ENCODE measurements around the gene CAPN13.

CAPN13 gene

DNA sequence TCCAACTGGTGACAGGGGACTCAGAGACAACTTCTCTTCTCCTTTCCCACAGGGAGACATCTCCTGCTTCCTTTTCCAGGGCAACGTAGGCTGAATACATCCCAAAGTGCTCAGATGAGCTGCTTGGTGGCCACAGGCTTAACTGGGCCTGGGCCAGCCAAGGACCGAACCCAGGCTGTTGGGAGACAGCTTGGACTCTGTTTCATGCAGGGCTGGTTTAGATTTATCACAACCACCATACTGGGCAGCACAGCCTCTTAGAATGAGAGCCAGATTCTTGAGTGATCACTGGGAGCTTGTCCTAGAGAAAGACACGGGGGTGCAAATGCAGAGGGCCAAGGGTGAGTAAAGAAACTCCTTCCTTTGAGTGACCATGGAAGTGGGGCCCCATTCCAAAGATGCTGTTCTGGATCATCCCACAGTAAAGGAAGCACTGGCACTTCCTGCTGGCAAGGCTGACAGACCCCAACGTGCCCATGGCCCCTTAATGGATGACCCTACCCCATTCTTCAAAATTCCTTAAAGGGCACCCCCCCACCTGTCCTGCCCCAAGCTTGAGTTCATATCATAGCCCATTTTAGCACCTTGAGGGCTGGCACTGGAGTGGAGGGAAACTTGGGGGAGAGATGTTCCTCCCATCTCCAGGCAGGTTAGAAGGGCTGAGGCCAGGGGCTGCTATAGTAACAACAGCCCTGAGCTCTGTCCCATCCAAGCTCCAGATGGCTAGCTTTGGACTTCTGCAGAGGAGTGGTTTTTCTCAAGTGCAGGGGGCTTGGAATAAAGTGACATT lies 84.1 kb downstream of the CAPN13 start:
- DNase-seq, result no peak

DNA sequence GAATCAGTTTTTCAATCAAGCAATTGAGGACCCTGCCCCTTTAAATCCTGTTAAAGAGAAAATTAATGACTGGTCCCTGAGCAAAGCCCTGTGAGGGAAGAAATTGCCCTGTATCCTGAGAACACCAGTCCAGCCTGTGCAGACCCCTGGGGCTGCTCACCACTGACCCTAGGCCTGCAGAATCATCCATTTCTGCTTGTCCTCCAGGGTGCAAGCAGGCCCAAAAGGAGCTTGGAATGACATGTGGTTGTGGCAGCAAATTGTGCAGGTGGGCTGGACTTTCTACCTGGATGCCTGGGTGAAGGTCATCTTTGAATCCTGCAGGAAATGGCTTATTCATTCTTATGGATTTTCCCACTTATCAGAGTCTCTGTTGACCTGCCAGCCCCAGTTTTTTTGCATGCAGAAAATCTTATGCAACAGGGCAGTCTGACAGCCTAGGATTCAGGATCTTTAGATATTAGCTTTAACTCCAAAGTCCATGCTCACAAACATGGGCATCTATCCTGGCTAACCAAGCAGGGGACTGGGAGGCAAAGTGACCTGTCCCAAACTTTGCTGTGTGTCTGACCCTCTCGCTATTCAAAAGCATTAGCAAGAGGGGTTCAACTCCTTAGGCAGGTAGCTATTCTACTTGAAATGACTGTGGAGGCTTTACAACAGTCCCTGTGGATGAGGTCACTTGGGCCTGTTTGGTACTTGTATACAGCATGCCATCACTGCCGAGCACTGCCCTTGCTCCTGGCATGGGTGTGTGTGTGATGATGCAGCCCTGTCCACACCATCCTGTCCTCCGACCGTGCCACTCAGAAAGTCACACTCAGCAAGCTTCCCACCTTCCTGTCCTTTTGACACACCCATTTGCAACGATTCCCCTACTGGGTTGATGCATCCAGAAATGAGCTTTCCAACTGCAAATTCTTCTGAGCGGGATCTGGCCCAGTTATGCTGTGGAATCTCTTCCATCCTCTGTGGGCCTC lies 85.3 kb downstream of the CAPN13 start:
- DNase-seq, result no peak

DNA sequence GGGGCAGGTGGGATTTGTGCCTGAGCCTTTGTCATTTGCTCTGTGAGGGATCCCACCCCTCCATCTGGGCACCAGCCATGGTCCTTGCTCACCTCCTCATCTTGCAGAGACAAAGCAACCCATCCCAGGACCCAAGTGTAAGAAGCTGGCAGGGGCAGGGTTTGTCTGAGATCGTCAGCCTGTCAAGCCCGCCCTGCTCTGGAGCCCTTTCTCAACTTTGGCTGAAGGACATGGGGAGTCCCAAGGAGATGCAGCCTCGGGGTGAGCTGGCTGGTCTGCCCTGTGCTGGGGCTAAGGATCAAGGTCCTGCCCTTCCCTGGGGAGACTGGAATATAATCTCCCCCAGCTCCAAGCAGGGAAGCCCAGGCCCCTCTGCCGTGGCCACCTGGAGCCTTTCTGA lies 86.0 kb downstream of the CAPN13 start:
- DNase-seq, result no peak

DNA sequence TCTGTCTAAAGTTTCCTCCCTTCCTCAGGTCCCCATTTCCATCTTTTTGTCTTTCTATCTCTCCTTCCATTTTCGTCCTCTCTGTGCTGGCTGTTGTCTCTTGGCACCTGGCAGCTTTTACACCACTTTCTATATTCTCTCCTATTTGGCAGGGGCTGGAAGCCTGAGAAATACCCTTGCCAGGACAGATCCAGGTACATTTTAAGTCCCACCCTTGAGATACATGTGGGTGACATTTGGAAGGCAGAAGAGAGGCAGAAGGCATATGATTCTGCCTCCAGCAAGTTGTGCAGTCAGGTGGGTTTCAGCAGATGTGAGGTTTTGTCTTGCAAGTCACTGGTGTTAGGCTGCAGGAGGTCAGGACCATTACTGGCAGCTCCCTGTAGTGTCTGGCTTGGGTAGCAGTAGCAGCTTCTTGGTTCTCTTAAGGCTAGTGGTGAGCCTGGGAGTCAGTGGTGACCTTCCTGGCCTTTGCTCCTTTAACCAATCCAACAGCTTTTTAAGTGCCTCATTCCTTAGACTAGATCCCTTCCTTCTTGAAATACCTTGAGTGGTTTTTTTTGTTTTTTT lies 90.1 kb downstream of the CAPN13 start:
- no peak for DNase-seq

DNA sequence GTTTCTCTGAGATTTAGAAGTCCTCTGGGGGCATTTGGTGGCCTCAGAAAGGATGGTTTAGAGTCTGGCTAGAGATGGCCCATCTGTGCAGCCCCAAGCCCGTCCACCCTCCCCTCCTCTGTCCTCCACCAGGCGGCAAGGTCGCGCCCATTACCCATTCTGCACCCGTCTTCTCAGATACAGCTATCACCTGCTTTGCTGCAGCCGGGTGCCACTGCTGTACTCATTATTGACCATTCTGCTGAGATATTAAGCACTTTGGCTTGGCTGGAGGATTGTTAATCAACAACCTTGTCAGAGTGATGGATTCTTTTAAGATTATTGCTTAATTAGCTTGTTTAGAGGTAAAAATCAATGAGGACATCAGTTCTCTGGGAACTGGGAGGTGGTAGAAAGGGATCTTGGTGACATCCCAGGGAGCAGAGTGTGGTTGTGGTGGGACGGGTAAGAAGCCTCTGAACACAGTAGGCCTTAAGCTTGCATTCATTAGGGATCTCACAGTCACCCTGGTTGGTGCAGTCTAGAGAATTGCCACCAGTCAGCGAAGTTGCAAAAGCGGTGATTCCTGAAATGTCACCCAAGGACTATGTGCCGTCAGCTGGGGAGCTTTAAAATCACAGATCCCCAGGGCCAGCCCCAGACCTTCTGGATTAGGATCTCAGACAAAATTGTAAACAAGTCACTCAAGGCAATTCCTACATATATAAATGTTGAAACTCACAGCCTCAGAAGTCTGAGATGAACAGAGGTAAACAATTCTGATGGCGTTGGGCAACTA lies 90.9 kb downstream of the CAPN13 start:
- no peak for DNase-seq

DNA sequence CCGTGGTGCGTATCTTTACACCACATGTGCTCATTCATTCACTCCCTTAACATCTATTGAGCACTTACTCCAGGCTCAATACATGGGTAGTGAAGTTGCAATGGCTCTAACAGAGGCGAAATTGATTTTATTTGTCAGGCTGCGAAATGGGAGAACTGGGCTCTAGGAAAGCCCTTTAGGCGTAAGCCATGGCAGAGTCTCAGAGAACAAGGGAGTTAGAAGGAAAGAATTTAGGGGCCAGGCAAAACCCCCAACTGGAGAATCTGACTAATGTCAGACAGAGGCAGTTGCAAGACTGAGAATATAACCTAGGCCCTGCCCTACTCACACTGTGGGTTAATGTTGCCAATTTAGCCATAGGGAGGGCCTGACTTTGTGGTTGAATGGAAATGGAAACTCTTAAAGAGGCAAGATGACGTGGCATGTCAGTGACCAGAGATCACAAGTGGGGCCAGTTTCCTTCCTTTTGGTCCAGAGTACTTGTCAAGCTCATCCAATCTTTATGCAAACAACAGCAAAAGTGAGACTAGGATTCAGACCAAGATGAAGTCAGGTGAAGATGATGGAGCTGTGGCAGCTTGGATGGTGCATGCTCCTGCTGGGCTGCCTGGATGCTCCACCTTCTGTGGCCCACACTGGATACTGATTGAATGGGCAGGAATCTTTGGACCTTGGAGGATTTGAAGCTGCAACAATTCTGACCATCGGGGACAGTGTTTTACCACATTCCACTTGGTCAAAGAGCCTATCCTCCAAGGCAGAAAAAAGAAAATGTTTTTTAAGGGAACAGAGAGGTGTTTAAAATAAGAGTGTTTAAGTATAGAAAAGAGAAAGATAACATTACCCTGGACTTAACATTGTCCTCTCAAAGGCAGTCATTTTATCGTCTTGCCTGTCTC lies 92.2 kb downstream of the CAPN13 start:
- DNase-seq, result no peak

DNA sequence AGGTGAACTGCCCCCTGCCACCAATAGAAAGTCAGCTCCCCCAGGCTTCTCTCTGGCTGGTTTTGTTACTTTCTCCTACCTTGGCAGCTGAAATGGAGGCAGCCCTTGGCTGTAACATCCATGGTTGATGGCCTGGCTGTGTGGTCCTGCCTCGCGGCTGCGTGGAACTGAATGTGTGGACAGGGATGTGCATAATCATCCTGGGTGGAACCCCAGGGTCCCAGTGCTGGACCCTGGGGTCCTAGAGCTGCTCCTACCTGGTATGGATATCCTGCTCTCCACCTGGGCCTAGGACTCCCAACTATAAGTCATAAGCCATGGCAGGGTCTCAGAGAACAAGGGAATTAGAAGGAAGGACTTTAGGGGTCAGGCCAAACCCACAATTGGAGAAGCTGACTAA lies 93.5 kb downstream of the CAPN13 start:
- DNase-seq, result no peak

DNA sequence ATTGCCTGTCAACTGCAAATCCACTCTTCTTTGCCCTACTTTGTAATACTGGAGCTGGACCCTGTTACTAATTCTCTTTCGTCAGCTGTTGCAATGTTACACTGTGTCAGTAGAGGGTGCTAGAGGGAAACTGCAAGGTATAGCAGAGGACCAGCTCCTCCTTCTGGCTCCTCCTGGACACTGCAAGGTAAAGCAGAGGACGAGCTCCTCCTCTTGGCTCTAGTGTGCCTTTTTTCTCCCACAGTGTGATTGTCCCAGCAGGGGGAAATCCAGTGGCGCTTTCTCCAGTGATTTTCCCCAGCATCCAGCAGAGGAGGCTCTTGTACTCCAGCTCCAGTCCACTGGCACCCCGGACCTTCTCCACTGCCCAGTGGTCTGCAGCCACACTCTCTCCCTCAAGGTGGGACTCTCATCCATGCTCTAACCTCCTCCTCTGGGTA lies 95.6 kb downstream of the CAPN13 start:
- peak; percentile 79 for DNase-seq

DNA sequence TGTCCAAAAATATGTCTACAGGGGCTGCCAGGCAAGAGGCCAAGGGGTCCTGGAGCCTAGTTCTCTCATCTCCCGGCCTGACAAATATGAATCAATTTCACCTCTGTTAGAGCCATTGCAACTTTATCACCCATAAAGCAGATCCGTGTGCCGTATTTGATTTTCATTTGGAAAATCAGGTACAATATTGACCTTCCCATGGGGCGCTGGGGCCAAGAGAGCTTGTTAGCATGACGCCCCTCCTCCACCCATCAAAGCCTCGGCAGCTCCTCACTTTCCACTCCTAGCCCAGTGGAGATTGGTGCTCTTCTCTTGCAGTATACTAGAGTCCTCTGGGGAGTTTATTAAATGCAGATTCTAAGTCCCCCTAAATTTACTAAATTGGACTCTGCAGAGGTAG lies 96.8 kb downstream of the CAPN13 start:
- DNase-seq, result no peak

DNA sequence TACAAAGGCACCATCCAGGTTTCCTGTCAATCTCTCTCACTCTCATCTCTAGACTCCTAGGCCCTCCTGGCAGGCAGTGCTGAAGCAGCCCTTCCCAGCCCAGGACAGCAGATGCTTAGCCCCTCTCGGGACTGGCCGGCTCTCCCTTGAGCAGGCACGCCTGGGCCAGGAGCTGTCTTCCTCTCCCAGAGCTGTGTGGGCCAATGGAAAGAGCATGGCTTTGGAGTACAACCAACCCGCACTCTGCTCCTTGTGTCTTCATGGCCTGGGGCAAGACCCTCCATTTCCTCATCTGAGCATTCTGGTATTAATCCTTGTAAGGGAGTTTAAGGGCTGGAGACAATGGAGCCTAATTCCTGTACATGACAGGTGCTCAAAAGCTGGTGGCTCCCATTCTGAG lies 97.2 kb downstream of the CAPN13 start:
- no peak for DNase-seq

DNA sequence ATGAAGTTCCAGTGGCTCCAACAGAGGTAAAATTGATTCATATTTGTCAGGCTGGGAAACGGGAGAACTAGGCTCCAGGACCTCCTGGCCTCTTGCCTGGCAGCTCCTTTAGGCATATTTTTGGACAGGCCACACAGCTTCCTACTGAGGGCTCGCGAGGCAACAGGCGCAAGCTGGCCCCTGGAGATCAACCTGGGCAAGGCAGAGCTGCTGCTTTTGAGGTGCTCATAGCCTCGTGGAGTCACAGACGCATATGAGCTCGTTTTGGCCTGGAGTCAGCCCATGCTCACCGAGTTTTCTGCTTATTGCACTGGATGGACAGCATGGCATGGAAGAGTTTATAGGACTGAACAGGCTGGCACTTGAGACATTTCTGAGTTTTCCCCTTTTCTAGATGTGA lies 97.7 kb downstream of the CAPN13 start:
- no peak for DNase-seq

DNA sequence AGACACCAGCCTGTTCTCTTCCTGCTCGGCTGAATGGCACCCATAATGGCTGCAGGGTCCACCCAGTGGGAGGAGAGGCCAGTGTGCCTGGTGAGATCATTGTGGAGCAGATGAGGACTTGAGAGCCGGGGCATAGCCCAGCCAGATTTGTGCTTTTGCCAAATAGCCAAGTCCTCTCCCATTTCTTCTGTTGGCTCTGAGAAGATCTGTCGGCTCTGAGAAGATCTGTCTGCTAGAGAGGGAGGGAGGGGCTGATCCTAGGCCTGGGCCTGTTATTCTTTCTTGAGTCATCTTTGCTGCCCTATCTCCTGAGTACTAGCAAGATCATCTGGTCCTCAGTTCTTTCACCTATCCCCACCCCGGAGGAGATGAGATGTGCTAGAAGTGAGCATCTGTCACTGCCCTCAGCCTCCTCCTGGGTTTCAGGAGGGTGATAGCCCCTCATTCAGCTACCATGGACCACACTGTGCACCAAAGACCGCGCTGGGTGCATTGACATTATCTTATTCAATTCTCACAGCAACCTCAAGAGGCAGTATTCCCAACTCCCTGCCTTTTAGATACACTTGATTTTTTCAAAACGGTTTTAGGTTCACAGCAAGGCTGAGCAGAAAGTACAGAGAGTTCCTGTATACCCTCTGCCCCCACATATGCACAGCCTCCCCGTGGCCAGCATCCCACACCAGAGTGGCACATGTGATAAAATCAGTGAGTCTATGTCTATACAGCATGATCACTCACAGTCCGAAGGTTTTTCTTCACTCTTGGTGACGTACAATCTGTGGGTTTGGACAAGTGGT lies 98.6 kb downstream of the CAPN13 start:
- DNase-seq, result no peak

DNA sequence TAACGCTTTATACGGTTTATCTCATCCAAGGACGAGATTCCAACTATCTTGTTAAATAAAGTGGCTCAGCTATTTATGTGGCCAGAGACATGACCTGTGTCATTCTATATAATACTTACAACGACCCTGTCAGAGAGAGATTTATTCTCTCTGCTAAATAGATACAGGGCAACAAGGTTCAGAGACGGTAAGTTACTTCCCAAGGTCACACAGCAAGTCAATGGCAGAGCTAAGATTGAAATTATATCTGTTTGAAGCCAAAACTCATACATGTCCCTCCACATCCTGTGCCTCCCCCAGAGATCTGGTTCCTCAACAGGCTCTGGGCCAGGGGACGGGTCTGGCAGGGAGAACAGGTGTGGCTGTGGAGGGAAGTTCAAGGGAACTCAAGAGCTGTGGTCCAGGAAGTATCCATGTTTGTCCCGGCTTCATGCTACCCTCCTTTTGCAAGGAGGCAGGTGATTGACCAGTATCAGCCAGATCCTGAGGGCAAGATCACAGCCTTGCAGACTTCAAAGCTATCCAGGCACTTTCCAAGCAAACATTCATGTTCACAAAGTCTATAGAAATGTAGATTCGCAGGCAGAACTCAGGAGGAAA lies 99.8 kb downstream of the CAPN13 start:
- no peak for DNase-seq

DNA sequence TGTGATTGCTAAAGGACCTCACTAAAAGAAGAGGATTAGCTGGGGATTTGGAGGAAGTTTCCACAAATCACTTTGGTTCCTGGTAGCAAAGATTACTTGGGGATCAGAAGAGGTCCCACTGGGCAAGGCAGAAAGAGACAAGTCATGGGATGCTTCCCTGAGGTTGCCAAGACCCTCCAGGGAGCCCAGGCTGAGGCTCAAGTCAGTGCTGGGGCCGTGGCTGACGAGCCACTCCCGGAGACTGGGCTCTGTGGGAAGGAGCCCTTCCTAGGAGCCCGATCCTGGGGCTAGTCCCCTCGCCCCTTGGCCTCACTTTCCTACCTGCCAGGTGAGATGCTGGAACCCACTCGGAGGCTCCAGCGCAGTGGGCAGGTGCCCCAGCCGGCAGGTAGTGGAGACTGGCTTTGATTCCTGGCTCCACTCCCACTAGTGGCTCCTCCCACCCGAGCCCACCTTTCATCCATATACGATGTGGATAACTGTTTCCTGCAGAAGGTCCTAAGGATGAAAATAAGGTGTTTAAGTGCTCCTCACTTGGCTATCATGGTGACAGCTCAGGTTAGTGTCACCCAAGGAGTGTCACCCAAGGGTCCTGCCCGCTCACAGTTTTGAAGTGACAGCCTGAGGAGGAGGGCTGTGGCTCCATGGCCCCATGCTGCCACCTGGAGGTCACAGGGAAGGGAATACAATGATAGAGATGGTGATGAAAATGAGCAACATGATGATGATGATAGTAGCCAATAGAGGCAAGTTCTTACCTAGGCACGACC lies 100.5 kb downstream of the CAPN13 start:
- DNase-seq, result peak; percentile 62

DNA sequence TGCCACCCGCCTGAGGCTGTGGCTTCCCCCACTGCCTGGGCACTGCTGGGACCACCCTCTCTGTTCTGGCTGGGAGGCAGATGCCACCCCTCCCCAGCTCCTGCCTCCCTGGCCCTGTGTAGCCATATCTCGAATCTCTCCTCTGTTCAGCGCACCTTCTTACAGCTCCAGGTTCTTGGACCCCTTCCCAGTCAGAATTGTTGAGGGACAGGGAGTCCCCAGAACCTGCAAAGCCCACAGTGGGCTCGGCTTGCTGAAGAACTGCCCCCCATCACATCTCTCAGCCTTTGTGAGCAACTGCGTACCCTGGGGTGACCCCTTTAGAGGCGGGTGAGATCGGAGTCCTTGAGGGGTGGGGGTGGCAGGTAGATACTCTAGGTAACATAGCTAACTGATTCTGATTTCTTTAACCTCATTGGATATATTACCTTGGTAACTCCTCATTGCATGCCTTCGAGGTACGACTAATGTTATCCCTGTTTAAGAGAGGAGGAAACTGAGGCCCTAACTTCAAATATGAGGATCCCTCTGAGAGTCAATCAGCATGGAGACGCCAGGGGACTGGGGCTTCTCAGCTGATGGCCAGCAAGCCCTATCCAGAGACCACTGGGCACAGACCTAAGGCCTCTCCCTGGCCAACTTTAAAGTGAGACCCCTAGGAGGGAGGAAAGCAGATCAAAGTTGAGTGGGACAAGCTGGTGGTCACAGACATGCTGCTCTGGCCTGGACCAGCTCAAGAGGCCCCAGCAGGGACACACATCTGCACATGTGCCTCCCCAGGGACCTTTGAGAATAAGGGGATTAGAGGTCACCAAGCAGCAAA lies 101.3 kb downstream of the CAPN13 start:
- no peak for DNase-seq

DNA sequence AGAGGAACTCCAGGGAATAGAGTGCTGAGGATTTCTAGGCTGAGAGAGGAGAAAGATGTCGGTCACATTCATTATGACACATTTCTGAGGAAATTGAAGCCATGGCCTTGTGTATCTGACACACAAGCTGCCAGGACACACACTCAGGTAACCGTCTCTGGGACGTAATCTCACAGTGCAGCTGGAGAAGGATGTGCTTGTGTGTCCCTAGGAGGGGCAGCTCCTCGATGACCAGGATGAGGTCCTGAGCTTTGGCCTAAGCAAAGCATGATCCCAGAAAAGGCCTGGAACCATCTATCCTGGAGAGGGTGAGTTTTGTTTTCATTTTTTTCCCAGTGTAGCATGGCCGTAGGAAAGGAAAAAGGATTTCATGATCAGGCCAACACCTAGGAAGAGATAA lies 102.2 kb downstream of the CAPN13 start:
- no peak for DNase-seq

DNA sequence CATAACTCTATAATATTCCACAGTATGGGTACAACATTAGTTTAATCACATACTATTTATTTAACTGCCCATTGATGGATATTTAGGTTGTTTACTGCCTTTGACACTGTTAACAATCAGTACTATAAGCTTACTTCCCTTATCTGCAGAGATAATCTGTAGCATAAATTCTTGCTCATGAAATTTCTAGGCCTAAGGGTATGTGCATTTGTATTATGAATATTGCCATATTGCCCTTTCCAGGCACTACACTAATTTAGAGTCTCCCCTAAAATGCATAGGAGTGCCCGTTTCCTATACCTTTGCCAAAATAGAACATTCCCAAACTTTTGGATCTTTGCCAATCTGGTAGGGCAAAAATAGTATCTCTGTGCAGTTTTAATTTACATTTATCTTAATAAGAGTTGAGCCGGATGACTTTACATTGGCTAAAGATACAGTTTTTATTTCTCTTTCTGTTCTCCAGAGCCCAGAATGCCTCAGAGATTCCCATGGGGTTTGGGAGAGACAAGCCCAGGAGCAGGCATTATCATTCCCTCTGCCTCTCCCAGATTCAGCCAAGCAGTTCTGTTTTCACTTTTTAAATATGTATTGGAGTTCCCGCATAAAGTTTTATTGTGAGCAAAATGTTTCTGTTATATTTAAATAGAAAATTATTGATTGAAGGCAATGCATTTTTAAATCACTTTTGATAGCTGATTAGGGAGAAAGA lies 102.8 kb downstream of the CAPN13 start:
- DNase-seq, result no peak

DNA sequence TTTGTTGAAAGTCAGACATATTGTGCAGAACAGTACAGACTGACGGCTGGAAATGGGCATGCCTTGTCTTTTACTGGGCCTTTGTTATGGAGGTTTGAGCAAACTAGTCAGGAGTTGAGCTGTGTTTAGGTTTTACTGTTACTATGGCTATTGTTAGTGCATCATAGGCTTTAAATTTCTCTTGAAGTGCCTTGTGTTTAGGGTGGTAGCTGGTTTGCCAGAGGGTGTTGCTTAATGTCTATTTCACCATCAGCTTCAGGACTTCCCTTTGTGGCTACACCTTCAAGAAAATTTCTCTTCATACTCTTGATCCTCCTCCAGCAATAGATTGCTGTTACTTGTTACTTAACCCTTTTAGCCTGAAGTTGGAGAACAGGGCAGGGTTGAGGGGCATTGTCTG lies 104.6 kb downstream of the CAPN13 start:
- no peak for DNase-seq

Data from stimulated activated naive CD4-positive, alpha-beta T cell treated with Interleukin-2 at 50 U/mL for 16 hours (primary cell).